Adrenal gland (tissue), 12 donors: ENCODE results near the gene RAX2. TPM values are rescaled to one million over a fixed set of nuclear protein-coding genes. Genes with fewer than 3 reads are reported as not detected.

Source experiments
- DNase-seq, 7 donors: peaks; one replicate each; pipeline ENCODE4 v3.0.0-alpha.2; 2019 to 2020
- H3K27ac ChIP-seq, 5 donors: fragments of 200-600 bp; sonication (generic) in 4 of 5; 1 replicate in 3 of 5; 2 replicates in 2 of 5; pipeline versions ENCODE4 v1.5.1 to v1.8.0; 2016 to 2020; ENCODE audit warnings: mild to moderate bottlenecking in 1 of 5
- H3K27me3 ChIP-seq: fragments of 200-600 bp; 2 replicates; pipeline ENCODE4 v1.8.0; 2021
- H3K36me3 ChIP-seq, 2 donors: fragments of 200-600 bp; replicated peaks in 1 of 2; 1 replicate in 1 of 2; 2 replicates in 1 of 2; pipeline versions ENCODE4 v1.5.1 to v1.8.0; 2018 to 2022
- H3K4me1 ChIP-seq, 2 donors: fragments of 200-600 bp; replicated peaks in 1 of 2; 1 replicate in 1 of 2; 2 replicates in 1 of 2; pipeline versions ENCODE4 v1.5.1 to v1.8.0; 2018 to 2021
- H3K4me3 ChIP-seq, 4 donors: fragments of 200-600 bp; sonication (generic) in 3 of 4; one replicate each; pipeline ENCODE4 v1.5.1; 2016 to 2018
- H3K9me3 ChIP-seq, 3 donors: fragments of 200-600 bp; sonication (generic) in 1 of 3; replicated peaks in 1 of 3; 1 replicate in 2 of 3; 2 replicates in 1 of 3; pipeline versions ENCODE4 v1.5.1 to v1.8.0; 2016 to 2021
- POLR2A ChIP-seq, 2 donors: fragments of 450-650 bp; IDR thresholded peaks; one replicate each; pipeline ENCODE4 v1.6.1; 2017; ENCODE audit warnings: antibody characterized with exemption in 2 of 2, mild to moderate bottlenecking in 2 of 2, moderate library complexity in 1 of 2
- WGBS, 4 donors: extraction: QIAGEN DNeasy Blood & Tissue Kit in 2 of 4; methylation state at CpG; one replicate each; pipeline versions ENCODE4 v1.1.5 to v1.1.7; 2013 to 2017; 5-methylcytosine and 5-hydroxymethylcytosine counted together
- intact Hi-C, 2 donors: fragments of 100-400 bp; cut with DNase I; formaldehyde crosslinking; loops; one replicate each; pipeline versions ENCODE4 v1.14.1 to v1.15.0; 2022 to 2023
- polyA plus RNA-seq, 3 donors: library from polyadenylated mRNA; stranded (reverse); fragments of 200-250 nt in 2 of 3; fragments of 350-450 nt in 1 of 3; fragmentation: Illumina TruSeq in 1 of 3; extraction: RNeasy Lipid Tissue Mini Kit (QIAGEN cat#74804) in 1 of 3; gene quantifications; one replicate each; pipeline ENCODE4 v1.2.3, GENCODE V29; 2013 to 2014
- total RNA-seq, 9 donors: library from RNA; depleted of rRNA in 4 of 9; stranded (reverse); fragments of >200 nt in 4 of 9; fragments of 120-200 nt in 1 of 9; fragmentation: NEBNext Ultra II Directional in 1 of 9; extraction: Animal tissue kit (Norgen Biotek cat#: 25700) in 1 of 9; gene quantifications; one replicate each; pipeline versions ENCODE4 v1.1.0 to v1.2.4, GENCODE V29; 2013 to 2023
- TF ChIP-seq, protein P1 (sequence below), 6 experiments: fragments of 450-650 bp in 4 of 6; fragments of 200-600 bp in 2 of 6; sonication (generic) in 1 of 6; IDR thresholded peaks; 1 replicate in 5 of 6; 2 replicates in 1 of 6; pipeline versions ENCODE4 v1.5.1 to v1.8.0; 2016 to 2021; ENCODE audit warnings: antibody characterized with exemption in 6 of 6, mild to moderate bottlenecking in 2 of 6, moderate library complexity in 1 of 6
- donor health status: healthy with polysubstance abuse.
- donor health status: Bipolar disorder and iron deficiency.
- donor health status: DM: yes; HTN: yes; CAD: no.
- donor health status: DM: no; HTN: no; CAD: no.
- donor health status: DM: no; HTN: no; CAD: no.
- donor health status: DM: yes; HTN: yes; CAD: no.

Gene RAX2
- total and polyA plus RNA-seq, 12 donors = not detected

DNA sequence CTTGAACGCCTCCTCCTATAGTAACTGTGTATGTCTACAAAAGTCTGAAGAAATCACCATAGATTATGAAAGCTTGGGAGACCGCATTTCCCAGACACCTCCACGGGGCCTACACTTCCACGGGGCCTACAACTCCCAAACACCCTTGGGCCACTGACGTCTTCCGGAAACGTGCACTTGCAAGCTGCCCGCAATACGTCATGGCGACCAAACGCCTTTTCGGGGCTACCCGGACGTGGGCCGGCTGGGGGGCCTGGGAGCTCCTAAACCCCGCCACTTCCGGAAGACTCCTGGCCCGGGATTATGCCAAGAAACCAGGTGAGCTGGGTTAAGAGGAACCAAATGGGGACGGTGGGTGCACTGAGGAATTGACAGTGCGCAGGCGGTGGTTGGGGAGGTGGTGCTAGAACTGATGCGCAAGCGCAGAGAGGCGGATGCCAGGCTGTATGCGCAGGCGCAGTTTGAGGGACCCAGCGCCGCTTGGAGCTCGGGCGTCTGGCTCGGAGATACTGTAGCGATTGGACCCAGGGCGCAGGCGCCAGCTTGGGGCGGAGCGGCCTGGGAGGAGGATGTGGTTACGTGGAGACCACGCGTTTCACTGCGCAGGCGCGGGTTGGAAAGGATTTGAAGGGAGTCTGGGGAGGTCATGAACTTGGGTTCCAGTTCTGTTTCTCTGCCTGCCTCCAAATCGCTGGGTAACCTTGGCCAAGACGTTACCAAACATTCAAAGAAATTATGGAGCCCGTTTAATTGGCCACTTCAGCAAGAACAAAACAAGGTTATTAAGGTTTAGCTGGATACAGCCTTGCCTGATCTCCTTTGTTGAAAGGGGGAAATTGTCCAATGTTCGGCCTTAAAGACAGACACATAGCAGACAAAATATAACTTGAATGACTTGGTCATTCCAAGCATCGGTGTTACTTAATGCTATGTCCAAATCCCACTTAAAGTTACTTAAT lies 9.2 kb downstream of the RAX2 start, which contains the start of gene MRPL54:
TSS of gene MRPL54 (plus strand) at position 182 of the 959 bp plus-strand sequence. CDS start at position 201, 19 bp downstream.
- Histone ChIP-seq H3K27ac (peak within 1 kb of the TSS; percentile 95 to 99 (median 99)), H3K4me3 (peak within 1 kb of the TSS; percentile 43 to 98 (median 92)), H3K36me3 (peaks cover 0 to 34% of the 10 kb centered on the region in 2 donors), H3K4me1 (peaks cover 13 to 28% of the 10 kb centered on the region in 2 donors), H3K27me3 (no peaks in the 10 kb centered on the region), H3K9me3 (no peaks in the 10 kb centered on the region)
- WGBS, 4 donors = 3 to 6% (median 3%) methylated on average over 19 to 47 of the region's 47 CpGs
- TF ChIP-seq, protein P1, sequence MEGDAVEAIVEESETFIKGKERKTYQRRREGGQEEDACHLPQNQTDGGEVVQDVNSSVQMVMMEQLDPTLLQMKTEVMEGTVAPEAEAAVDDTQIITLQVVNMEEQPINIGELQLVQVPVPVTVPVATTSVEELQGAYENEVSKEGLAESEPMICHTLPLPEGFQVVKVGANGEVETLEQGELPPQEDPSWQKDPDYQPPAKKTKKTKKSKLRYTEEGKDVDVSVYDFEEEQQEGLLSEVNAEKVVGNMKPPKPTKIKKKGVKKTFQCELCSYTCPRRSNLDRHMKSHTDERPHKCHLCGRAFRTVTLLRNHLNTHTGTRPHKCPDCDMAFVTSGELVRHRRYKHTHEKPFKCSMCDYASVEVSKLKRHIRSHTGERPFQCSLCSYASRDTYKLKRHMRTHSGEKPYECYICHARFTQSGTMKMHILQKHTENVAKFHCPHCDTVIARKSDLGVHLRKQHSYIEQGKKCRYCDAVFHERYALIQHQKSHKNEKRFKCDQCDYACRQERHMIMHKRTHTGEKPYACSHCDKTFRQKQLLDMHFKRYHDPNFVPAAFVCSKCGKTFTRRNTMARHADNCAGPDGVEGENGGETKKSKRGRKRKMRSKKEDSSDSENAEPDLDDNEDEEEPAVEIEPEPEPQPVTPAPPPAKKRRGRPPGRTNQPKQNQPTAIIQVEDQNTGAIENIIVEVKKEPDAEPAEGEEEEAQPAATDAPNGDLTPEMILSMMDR (IDR thresholded peaks at IDR 0.05) = no peak
- TF ChIP-seq POLR2A (IDR thresholded peaks at IDR 0.05) = peak; percentile 85 to 87
- peak; percentile 99 to 100 (median 99) for DNase-seq
- intact Hi-C loops = no loop called here

GRCh38 chr19:3762130-3762473 lies 9.9 kb downstream of the RAX2 start:
- H3K4me3 ChIP-seq = peak overlapping the region in 1 of 4 donors; percentile 97
- H3K4me1 ChIP-seq = peaks cover 13 to 28% of the 10 kb centered on the region in 2 donors
- H3K36me3 ChIP-seq = peaks cover 0 to 34% of the 10 kb centered on the region in 2 donors
- no peak for DNase-seq
- H3K27me3 ChIP-seq = no peaks in the 10 kb centered on the region
- WGBS, 4 donors = 57 to 72% (median 63%) methylated on average over 1 of the region's 1 CpG
- no peak for TF ChIP-seq POLR2A (IDR thresholded peaks at IDR 0.05)
- TF ChIP-seq, protein P1 (IDR thresholded peaks at IDR 0.05) = no peak
- intact Hi-C loops = no loop called here
- H3K27ac ChIP-seq = peak overlapping the region; percentile 95 to 99 (median 99)
- no peaks in the 10 kb centered on the region for H3K9me3 ChIP-seq

DNA sequence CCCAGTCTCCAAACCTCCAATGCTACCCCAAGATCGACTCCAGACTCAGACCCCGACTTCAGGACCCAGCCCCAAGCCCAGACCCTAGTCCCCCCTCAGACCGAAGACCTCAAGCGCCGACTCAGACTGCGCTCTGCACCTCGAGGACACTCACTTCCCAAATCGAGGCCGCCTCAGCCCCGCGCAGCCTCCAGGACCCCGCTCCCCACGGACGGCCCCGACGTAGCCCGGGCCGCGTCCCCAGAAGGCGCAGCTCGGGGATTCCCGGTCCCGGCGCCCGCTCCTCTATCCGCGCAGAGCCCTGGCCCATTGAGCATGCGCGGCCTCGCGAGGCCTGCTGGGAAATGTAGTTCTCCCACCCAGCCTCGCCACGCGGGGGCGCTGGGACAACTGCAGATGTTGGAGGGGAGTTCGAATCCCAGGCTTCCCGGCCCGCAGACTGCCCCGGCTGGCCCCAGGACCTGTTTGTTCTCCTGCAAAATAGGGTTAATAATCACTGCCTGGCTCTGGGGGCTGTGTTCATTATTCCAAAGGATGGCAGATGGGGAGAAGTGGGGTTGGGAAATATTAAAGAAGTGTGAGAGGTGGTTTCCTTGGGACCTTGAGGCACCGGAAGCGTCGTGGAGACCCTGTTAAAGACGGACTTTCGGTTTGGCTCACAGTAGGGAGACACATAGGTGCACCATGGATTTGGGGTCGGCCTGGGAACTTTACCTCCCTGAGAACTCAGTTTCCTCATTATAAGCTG lies 10.5 kb downstream of the RAX2 start, which contains the start of gene APBA3:
TSS of gene APBA3 (minus strand) at position 311 of the 748 bp plus-strand sequence. CDS start 1,428 bp downstream, outside the sequence.
- DNase-seq = peak; percentile 91 to 96 (median 94)
- Histone ChIP-seq H3K4me1 (peaks cover 13 to 28% of the 10 kb centered on the region in 2 donors), H3K36me3 (peaks cover 0 to 29% of the 10 kb centered on the region in 2 donors), H3K27ac (peak within 1 kb of the TSS; percentile 95 to 99 (median 99)), H3K4me3 (peak within 1 kb of the TSS; percentile 43 to 98 (median 92)), H3K27me3 (no peaks in the 10 kb centered on the region), H3K9me3 (no peaks in the 10 kb centered on the region)
- intact Hi-C loops = no loop called here
- TF ChIP-seq, protein P1 (IDR thresholded peaks at IDR 0.05) = peak; percentile 58 to 76 (median 68)
- TF ChIP-seq POLR2A (IDR thresholded peaks at IDR 0.05) = peak in 1 of 2 donors; percentile 65
- 2 to 6% (median 4%) methylated on average over 24 to 45 of the region's 45 CpGs for WGBS, 4 donors
